ENCODE measurements around the gene CEACAM8.
"Not testable (repeated sequence)": the region's sequence is repeated elsewhere in the genome, so short reads cannot be mapped to it uniquely, and the experiment has no call there.

The CEACAM8 gene

DNA sequence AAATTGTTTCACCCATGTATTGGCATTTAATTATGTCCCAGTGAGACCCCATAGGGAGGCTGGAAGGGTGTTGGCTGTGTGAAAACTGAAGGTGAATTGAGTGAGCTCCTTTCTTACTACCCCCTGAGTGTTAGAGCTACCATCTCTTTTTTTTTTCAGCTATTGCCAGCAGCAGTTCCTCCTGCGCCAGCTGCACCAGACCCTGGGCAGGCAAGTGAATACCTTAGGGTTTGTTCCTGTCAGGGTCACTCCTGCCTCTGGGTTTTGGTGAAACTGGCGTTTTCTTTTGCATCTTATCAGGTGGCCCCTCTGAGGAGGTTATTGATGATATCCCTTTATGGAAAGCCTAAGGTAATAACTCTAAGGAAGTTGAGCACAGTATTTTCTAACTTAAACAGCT is 25.5 kb downstream of the CEACAM8 start:
- H3K27me3 ChIP-seq (ENCODE audit: insufficient read depth, low read length): no peaks in the 10 kb centered on the region
- no peak overlapping the region for H3K27ac ChIP-seq (ENCODE audit: low read depth, low read length)
- 80% methylated on average over 2 of the region's 2 CpGs for WGBS
- H3K9ac ChIP-seq (ENCODE audit: low read depth, low read length): no peak overlapping the region
- no peak overlapping the region for H3K4me3 ChIP-seq (ENCODE audit: low read length)
- no peaks in the 10 kb centered on the region for H3K9me3 ChIP-seq (ENCODE audit: insufficient read depth, low read depth, low read length)
- H3K36me3 ChIP-seq (ENCODE audit: insufficient read depth, low read length): no peaks in the 10 kb centered on the region
- peaks cover 5% of the 10 kb centered on the region; the same call in 1 of the 2 replicates for H3K4me1 ChIP-seq (ENCODE audit: insufficient read depth, low read length)

DNA sequence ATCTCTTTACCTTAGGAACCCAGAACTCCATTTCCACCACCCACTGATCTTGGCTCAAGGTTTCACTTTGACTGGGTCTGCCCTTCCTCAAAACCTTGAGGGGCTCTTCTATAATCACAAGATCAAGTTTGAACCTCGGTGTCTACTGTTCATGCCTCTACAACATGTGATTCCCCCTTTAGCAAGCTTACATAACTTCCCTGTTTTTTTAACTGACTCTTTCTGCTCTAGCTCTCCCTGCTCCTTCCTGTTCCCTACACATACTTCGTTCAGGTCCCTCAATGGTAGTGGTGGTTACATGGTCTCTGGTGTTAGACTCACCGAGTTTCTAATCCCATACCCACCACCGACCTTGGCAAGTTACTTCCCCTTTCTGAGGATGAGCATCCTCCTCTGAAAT is 26.7 kb downstream of the CEACAM8 start:
- Histone ChIP-seq H3K27ac (ENCODE audit: low read depth, low read length) (no peak overlapping the region), H3K4me1 (ENCODE audit: insufficient read depth, low read length) (no peaks in the 10 kb centered on the region), H3K36me3 (ENCODE audit: insufficient read depth, low read length) (no peaks in the 10 kb centered on the region), H3K27me3 (ENCODE audit: insufficient read depth, low read length) (no peaks in the 10 kb centered on the region), H3K9ac (ENCODE audit: low read depth, low read length) (no peak overlapping the region), H3K9me3 (ENCODE audit: insufficient read depth, low read depth, low read length) (no peaks in the 10 kb centered on the region), H3K4me3 (ENCODE audit: low read length) (no peak overlapping the region)
- 96% methylated on average over 2 of the region's 4 CpGs for WGBS

DNA sequence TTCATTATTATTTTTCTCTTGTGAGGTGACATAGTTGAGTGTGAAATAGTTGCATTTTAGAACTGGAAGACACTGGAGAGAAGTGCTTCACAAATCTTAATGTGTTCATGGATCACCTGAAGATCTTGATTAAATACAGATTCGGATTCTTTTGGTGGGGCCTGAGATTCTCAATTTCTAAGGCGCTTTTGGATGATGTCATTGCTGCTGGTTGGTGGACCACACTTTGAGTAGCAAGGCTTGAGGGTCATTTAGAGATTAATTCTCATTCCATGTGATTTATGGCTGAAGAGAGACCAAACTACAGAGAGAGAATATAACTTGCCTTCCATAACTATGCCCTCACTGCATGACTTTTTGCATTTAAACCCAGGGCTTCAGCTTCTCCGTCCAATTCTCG is 27.2 kb downstream of the CEACAM8 start:
- Histone ChIP-seq H3K9me3 (ENCODE audit: insufficient read depth, low read depth, low read length) (no peaks in the 10 kb centered on the region), H3K4me3 (ENCODE audit: low read length) (no peak overlapping the region), H3K27me3 (ENCODE audit: insufficient read depth, low read length) (no peaks in the 10 kb centered on the region), H3K4me1 (ENCODE audit: insufficient read depth, low read length) (no peaks in the 10 kb centered on the region), H3K36me3 (ENCODE audit: insufficient read depth, low read length) (no peaks in the 10 kb centered on the region), H3K27ac (ENCODE audit: low read depth, low read length) (no peak overlapping the region), H3K9ac (ENCODE audit: low read depth, low read length) (no peak overlapping the region)
- 92% methylated on average over 4 of the region's 4 CpGs for WGBS

DNA sequence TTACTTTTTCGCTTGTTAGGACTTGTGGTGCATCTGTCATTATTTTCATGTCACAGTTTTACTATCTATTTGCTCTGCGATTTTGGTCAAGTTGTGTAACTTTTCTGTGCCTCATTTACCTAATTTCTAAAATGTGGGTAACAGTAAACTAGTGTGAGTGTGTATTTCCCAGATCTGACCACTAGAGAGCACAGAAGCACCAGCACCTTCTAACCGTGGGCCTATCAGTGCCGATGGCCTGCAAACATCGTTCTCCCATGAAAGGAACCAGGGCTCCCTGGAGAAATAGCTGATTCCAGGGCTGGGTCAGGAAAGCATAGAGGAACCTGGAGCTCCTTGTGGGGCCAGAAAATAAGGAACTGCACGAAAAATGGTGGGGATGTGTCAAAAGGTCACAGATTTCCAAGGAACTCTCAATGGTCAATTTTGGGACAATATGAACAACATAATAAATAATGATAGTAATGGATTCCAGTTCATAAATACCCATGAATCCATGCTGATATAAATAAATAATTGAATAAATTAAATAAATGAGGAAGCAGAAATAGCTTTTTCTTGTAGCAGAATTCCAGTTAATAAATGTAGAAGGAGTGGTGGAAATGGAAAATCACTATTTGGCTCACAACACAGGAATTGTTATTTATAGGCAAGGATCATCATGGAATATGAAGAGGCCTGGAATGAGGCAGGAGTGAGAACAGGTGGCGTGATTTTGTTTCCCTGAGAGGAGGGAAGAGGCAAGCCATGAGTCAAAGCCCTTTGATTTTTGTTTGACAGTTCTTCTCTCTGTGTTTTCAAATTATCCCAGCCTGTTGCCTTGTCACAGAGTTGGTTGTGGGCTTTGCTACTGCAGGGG is 31.1 kb downstream of the CEACAM8 start:
- no peaks in the 10 kb centered on the region for H3K9me3 ChIP-seq (ENCODE audit: insufficient read depth, low read depth, low read length)
- no peak overlapping the region for H3K4me3 ChIP-seq (ENCODE audit: low read length)
- H3K27ac ChIP-seq (ENCODE audit: low read depth, low read length): no peak overlapping the region
- peaks cover 12% of the 10 kb centered on the region; the same call in 1 of the 2 replicates for H3K4me1 ChIP-seq (ENCODE audit: insufficient read depth, low read length)
- no peak overlapping the region for H3K9ac ChIP-seq (ENCODE audit: low read depth, low read length)
- H3K27me3 ChIP-seq (ENCODE audit: insufficient read depth, low read length): no peaks in the 10 kb centered on the region
- H3K36me3 ChIP-seq (ENCODE audit: insufficient read depth, low read length): no peaks in the 10 kb centered on the region
- WGBS: 18% methylated on average over 7 of the region's 7 CpGs

DNA sequence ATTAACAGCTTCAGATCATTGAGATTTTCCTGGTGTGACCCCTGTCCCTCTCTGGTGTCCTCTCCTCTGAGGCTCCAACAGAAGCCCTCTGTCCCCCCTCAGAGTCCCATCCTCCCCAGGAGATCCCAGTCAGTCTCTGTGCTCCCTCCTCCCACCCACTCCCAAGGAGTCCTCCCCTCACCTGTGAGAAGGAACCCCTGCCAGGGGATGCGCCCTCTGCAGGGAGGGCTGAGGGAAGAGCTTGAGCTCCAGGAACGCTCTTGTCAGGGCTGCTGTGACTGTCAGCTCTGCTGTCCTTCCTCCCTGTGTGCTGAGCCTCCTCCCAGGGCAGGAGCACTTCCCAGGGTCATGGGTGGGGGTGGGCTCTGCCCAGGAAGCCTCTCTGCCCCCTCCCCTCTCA is 33.2 kb downstream of the CEACAM8 start:
- Histone ChIP-seq H3K36me3 (ENCODE audit: insufficient read depth, low read length) (no peaks in the 10 kb centered on the region), H3K27me3 (ENCODE audit: insufficient read depth, low read length) (no peaks in the 10 kb centered on the region), H3K9ac (ENCODE audit: low read depth, low read length) (no peak overlapping the region), H3K4me3 (ENCODE audit: low read length) (no peak overlapping the region), H3K9me3 (ENCODE audit: insufficient read depth, low read depth, low read length) (no peaks in the 10 kb centered on the region), H3K27ac (ENCODE audit: low read depth, low read length) (no peak overlapping the region), H3K4me1 (ENCODE audit: insufficient read depth, low read length) (peaks cover 17% of the 10 kb centered on the region; the same call in 1 of the 2 replicates)
- 80% methylated on average over 2 of the region's 2 CpGs for WGBS

DNA sequence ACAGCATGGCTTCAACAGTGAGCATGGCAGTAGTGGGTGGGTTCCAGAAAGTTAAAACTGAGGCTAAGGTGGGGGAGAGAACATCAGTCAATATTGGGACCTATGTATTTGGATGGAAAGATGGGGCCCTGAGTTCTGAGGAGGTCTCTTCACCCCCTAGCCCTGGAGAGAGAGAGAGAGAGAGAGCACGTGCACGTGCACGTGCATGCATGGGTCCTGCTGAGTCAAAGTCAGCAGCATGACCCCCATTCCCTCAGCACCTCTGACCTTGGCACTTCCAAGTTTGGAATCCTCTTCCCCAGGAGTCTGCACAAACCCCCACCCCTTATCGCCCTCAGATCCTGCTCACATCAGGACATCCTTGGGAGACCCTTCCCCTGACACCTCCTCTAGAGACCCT is 34.0 kb downstream of the CEACAM8 start:
- H3K27me3 ChIP-seq (ENCODE audit: insufficient read depth, low read length): no peaks in the 10 kb centered on the region
- 90% methylated on average over 4 of the region's 4 CpGs for WGBS
- H3K4me1 ChIP-seq (ENCODE audit: insufficient read depth, low read length): peaks cover 20% of the 10 kb centered on the region; the same call in 1 of the 2 replicates

DNA sequence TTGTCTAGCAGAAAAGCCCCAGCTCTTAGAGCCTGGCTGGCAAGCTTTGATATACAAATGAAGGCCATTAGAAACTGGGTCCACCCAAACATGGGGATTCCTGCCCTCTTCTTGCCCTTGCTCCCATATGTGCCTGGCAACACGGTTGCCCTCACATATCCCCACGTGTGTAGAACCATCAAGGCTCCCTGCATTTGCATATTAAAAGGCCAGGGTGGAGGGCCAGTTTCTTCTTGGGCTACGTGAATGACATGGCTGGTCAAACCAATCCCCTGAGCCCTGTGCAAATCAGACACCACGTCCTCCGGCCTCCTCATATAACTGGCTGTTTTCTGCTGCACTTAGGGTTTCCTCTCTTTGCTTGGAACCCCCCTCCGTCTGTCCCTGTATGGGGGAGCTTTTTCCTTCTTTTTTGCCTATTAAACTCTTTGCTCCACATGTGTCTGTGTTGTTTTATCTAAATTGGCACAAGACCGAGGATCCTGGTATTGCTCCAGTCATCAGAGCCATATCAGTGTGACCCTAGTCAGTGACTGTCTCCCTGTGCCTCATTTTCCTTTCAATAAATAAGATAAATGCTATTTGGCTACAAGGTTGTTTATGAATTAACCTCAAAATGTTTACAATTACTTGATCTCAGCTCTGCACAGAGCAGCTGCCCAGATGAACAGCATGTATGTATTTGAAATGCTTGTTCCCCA is 36.1 kb downstream of the CEACAM8 start:
- Histone ChIP-seq H3K36me3 (ENCODE audit: insufficient read depth, low read length) (no peaks in the 10 kb centered on the region), H3K4me3 (ENCODE audit: low read length) (no peak overlapping the region), H3K9ac (ENCODE audit: low read depth, low read length) (no peak overlapping the region), H3K27me3 (ENCODE audit: insufficient read depth, low read length) (no peaks in the 10 kb centered on the region), H3K4me1 (ENCODE audit: insufficient read depth, low read length) (peaks cover 28% of the 10 kb centered on the region; the same call in 1 of the 2 replicates), H3K9me3 (ENCODE audit: insufficient read depth, low read depth, low read length) (no peaks in the 10 kb centered on the region), H3K27ac (ENCODE audit: low read depth, low read length) (no peak overlapping the region)
- 55% methylated on average over 7 of the region's 7 CpGs for WGBS

More for the DNA sequence above, 34.0 kb downstream of the CEACAM8 start:
- no peaks in the 10 kb centered on the region for H3K9me3 ChIP-seq (ENCODE audit: insufficient read depth, low read depth, low read length)
- H3K36me3 ChIP-seq (ENCODE audit: insufficient read depth, low read length): no peaks in the 10 kb centered on the region
- no peak overlapping the region for H3K9ac ChIP-seq (ENCODE audit: low read depth, low read length)
- no peak overlapping the region for H3K4me3 ChIP-seq (ENCODE audit: low read length)
- H3K27ac ChIP-seq (ENCODE audit: low read depth, low read length): no peak overlapping the region

DNA sequence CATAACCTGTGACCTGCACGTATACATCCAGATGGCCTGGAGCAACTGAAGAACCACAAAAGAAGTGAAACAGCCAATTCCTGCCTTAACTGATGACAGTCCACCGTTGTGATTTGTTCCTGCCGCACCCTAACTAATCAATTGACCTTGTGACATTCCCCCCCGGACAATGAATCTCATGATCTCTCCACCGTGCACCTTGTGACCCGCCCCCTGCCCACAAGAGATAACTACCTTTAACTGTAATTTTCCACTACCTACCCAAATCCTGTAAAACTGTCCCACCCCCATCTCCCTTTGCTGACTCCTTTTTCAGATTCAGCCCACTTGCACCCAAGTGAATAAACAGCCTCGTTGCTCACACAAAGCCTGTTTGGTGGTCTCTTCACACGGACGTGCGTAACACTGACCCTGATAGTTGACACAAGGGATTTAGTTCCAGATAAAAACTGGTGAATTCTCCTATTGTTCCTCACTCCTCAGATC is 37.3 kb downstream of the CEACAM8 start:
- not testable (repeated sequence) for H3K27me3 ChIP-seq (ENCODE audit: insufficient read depth, low read length); H3K36me3 ChIP-seq (ENCODE audit: insufficient read depth, low read length); H3K4me3 ChIP-seq (ENCODE audit: low read length); H3K9ac ChIP-seq (ENCODE audit: low read depth, low read length); H3K27ac ChIP-seq (ENCODE audit: low read depth, low read length); H3K9me3 ChIP-seq (ENCODE audit: insufficient read depth, low read depth, low read length)
- H3K4me1 ChIP-seq (ENCODE audit: insufficient read depth, low read length): peaks cover 32% of the 10 kb centered on the region; the same call in 1 of the 2 replicates
- WGBS: 89% methylated on average over 10 of the region's 10 CpGs

DNA sequence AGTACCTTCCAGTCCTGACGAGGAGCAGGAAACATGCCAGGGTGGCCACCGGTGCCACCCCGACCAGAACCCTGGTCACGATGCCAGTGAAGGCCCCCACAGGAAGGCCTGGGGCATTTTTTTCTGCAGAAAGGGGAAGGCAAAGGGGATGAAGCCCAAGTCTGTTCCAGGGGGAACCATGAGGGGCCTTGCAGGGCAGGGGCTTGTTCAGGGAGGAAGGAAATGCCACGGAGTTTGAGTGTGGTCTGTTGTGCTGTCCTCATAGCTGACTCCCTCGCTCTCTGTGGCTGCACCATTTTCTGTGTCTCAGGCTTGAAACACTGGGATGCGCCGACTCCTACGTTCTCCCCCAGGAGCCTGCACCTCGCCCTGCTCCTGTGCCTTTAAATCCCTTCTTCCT is 38.9 kb downstream of the CEACAM8 start:
- no peaks in the 10 kb centered on the region for H3K9me3 ChIP-seq (ENCODE audit: insufficient read depth, low read depth, low read length)
- H3K4me1 ChIP-seq (ENCODE audit: insufficient read depth, low read length): peaks cover 32% of the 10 kb centered on the region; the same call in 1 of the 2 replicates
- no peak overlapping the region for H3K4me3 ChIP-seq (ENCODE audit: low read length)
- H3K36me3 ChIP-seq (ENCODE audit: insufficient read depth, low read length): no peaks in the 10 kb centered on the region
- H3K27me3 ChIP-seq (ENCODE audit: insufficient read depth, low read length): no peaks in the 10 kb centered on the region
- WGBS: 84% methylated on average over 10 of the region's 10 CpGs
- H3K9ac ChIP-seq (ENCODE audit: low read depth, low read length): no peak overlapping the region
- no peak overlapping the region for H3K27ac ChIP-seq (ENCODE audit: low read depth, low read length)

DNA sequence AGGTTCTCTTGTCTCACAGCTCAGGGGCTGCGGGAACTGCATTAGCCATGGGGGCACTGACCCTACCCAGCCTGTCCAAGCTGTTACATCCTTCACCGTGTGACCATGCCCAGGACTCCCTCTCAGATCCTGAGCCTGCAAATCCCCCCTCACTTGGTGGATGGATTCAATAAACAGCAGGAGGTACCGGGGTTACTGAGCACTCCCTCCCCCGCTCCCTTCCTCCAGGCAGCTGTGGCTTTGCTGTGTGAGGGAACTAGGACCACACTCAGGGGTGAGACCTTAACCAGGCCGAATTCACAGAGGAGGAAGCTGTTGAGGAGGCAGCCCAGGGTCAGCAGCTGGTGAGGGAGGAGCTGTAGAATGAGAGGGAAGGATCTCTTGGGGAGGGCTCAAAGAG is 39.4 kb downstream of the CEACAM8 start:
- Histone ChIP-seq H3K27ac (ENCODE audit: low read depth, low read length) (no peak overlapping the region), H3K27me3 (ENCODE audit: insufficient read depth, low read length) (no peaks in the 10 kb centered on the region)

DNA sequence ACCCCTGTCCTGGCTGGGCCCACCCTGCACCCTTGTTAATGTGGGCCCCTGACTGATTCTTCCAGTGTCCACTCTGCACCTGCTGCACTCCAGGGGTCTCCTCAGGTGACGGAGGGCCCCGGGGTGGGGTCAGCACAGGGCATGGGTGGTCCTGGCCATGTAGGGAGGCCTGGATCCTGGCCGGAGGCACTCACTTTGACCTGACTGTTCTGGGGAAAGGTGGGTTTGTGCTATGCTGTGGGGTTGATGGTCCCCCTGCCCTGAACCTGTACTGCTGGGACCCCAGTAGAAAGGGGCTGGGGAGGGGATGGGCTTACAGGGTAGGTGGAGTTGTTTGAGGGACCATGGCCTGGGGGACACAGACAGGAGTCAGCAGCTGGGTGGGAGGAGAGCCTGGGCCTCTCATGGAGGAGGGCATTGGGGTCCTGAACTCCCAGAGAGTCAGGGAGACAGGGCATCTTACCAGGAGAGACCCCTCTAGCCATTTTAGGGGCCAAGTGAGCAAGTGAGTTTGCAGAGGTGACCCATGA is 40.6 kb downstream of the CEACAM8 start:
- no peak overlapping the region for H3K27ac ChIP-seq (ENCODE audit: low read depth, low read length)
- H3K4me1 ChIP-seq (ENCODE audit: insufficient read depth, low read length): peaks cover 25% of the 10 kb centered on the region; the same call in 1 of the 2 replicates
- peaks cover 7% of the 10 kb centered on the region; the same call in 1 of the 2 replicates for H3K9me3 ChIP-seq (ENCODE audit: insufficient read depth, low read depth, low read length)
- no peak overlapping the region for H3K4me3 ChIP-seq (ENCODE audit: low read length)
- H3K36me3 ChIP-seq (ENCODE audit: insufficient read depth, low read length): no peaks in the 10 kb centered on the region
- H3K9ac ChIP-seq (ENCODE audit: low read depth, low read length): no peak overlapping the region
- WGBS: 97% methylated on average over 3 of the region's 3 CpGs
- H3K27me3 ChIP-seq (ENCODE audit: insufficient read depth, low read length): no peaks in the 10 kb centered on the region

More for the DNA sequence above, 39.4 kb downstream of the CEACAM8 start:
- Histone ChIP-seq H3K4me1 (ENCODE audit: insufficient read depth, low read length) (peaks cover 32% of the 10 kb centered on the region; the same call in 1 of the 2 replicates), H3K9ac (ENCODE audit: low read depth, low read length) (no peak overlapping the region), H3K9me3 (ENCODE audit: insufficient read depth, low read depth, low read length) (peaks cover 2% of the 10 kb centered on the region; the same call in 1 of the 2 replicates), H3K4me3 (ENCODE audit: low read length) (no peak overlapping the region), H3K36me3 (ENCODE audit: insufficient read depth, low read length) (no peaks in the 10 kb centered on the region)
- 44% methylated on average over 5 of the region's 5 CpGs for WGBS

Data from HUES64 (cell line).